Measurements from ENCODE around the gene AQP12B. TPM values are rescaled to one million over a fixed set of nuclear protein-coding genes. Genes with fewer than 3 reads are reported as not detected.

Gene AQP12B
- total RNA-seq, 4 donors from 2014 or later, result not detected

- Histone ChIP-seq H3K27ac (no peak overlapping the region), H3K27me3 (no peaks in the 10 kb centered on the region), H3K36me3 (no peaks in the 10 kb centered on the region), H3K4me3 (no peak overlapping the region), H3K4me1 (peaks cover 5% of the 10 kb centered on the region), H3K9me3 (no peaks in the 10 kb centered on the region)
- 86% methylated on average over 15 of the region's 20 CpGs for WGBS
- DNase-seq (ENCODE audit: low spot score in 2 of 2), result peak; percentile 46 to 74
- no peak for TF ChIP-seq CTCF (IDR thresholded peaks at IDR 0.05)
- no peak for TF ChIP-seq POLR2A (IDR thresholded peaks at IDR 0.05)
- TF ChIP-seq POLR2AphosphoS5 (IDR thresholded peaks at IDR 0.05), result no peak
- TF ChIP-seq EP300 (IDR thresholded peaks at IDR 0.05), result no peak
Observed at GRCh38 chr2:240628808-240629618, 53.7 kb downstream of the AQP12B start.

- no peak for DNase-seq (ENCODE audit: low spot score in 2 of 2)
- H3K36me3 ChIP-seq, result no peaks in the 10 kb centered on the region
- no peak for TF ChIP-seq CTCF (IDR thresholded peaks at IDR 0.05)
- no peak for TF ChIP-seq EP300 (IDR thresholded peaks at IDR 0.05)
- no peak for TF ChIP-seq POLR2A (IDR thresholded peaks at IDR 0.05)
- TF ChIP-seq POLR2AphosphoS5 (IDR thresholded peaks at IDR 0.05), result no peak
- no peaks in the 10 kb centered on the region for H3K27me3 ChIP-seq
- peaks cover 5% of the 10 kb centered on the region for H3K4me1 ChIP-seq
- no CpG with 5 or more reads among the region's 7 CpGs for WGBS
- H3K9me3 ChIP-seq, result no peaks in the 10 kb centered on the region
- H3K27ac ChIP-seq, result no peak overlapping the region
- no peak overlapping the region for H3K4me3 ChIP-seq
Observed at GRCh38 chr2:240628507-240628807, 54.2 kb downstream of the AQP12B start.

- peak; percentile 42 to 63 for DNase-seq (ENCODE audit: low spot score in 2 of 2)
- TF ChIP-seq EP300 (IDR thresholded peaks at IDR 0.05), result no peak
- Histone ChIP-seq H3K4me3 (no peak overlapping the region), H3K4me1 (peaks cover 5% of the 10 kb centered on the region), H3K27ac (no peak overlapping the region), H3K27me3 (no peaks in the 10 kb centered on the region), H3K9me3 (no peaks in the 10 kb centered on the region), H3K36me3 (no peaks in the 10 kb centered on the region)
- WGBS, result 82% methylated on average over 7 of the region's 17 CpGs
Observed at GRCh38 chr2:240627736-240628506, 54.8 kb downstream of the AQP12B start.

- WGBS, result 76% methylated on average over 6 of the region's 21 CpGs
- H3K27me3 ChIP-seq, result no peaks in the 10 kb centered on the region
- H3K4me1 ChIP-seq, result peaks cover 5% of the 10 kb centered on the region
- H3K4me3 ChIP-seq, result no peak overlapping the region
- H3K36me3 ChIP-seq, result no peaks in the 10 kb centered on the region
- DNase-seq (ENCODE audit: low spot score in 2 of 2), result peak; percentile 57 to 77
- TF ChIP-seq EP300 (IDR thresholded peaks at IDR 0.05) (no peak), POLR2A (IDR thresholded peaks at IDR 0.05) (no peak), CTCF (IDR thresholded peaks at IDR 0.05) (no peak), POLR2AphosphoS5 (IDR thresholded peaks at IDR 0.05) (no peak)
- no peaks in the 10 kb centered on the region for H3K9me3 ChIP-seq
- no peak overlapping the region for H3K27ac ChIP-seq
Observed at GRCh38 chr2:240626531-240627300, 56.0 kb downstream of the AQP12B start.

Other genes with a start within 250 kb of the AQP12B start
- gene GPC1, start 247.2 kb downstream of the AQP12B start, total RNA-seq, result 100 to 1,000 TPM; 130 to 164 (median 145) TPM
- 10 to 100 TPM; 12.2 to 52.1 (median 23.0) TPM for gene ANKMY1, start 124.9 kb downstream of the AQP12B start, total RNA-seq
- gene DUSP28, start 122.5 kb downstream of the AQP12B start, total RNA-seq, result 10 to 100 TPM in 1 of 4 donors, 1 to 10 TPM in 3; 6.3 to 10.4 (median 8.3) TPM
- 100 to 1,000 TPM in 1 of 4 donors, 10 to 100 TPM in 3; 70.8 to 104 (median 72.6) TPM for gene RNPEPL1, start 114.4 kb downstream of the AQP12B start, total RNA-seq
- gene CAPN10, start 96.2 kb downstream of the AQP12B start, total RNA-seq, result 10 to 100 TPM; 31.3 to 73.6 (median 37.9) TPM
- gene GPR35, start 57.4 kb downstream of the AQP12B start, total RNA-seq, result 1 to 10 TPM; 1.4 to 7.5 (median 2.5) TPM
- not detected for gene AQP12A, start 9.0 kb upstream of the AQP12B start, total RNA-seq
- gene KIF1A, start 137.3 kb upstream of the AQP12B start, total RNA-seq, result 10 to 100 TPM in 1 of 4 donors, 1 to 10 TPM in 3; 2.9 to 15.9 (median 3.2) TPM
- under 1 TPM in 1 of 4 donors, not detected in 3; 0.80 TPM for gene AGXT, start 185.9 kb upstream of the AQP12B start, total RNA-seq
- gene MAB21L4, start 213.3 kb upstream of the AQP12B start, total RNA-seq, result 10 to 100 TPM; 28.7 to 97.5 (median 69.2) TPM
- not detected for gene CROCC2, start 223.5 kb upstream of the AQP12B start, total RNA-seq